ENCODE data around the gene MDGA2. TPM values are rescaled to one million over a fixed set of nuclear protein-coding genes. Genes with fewer than 3 reads are reported as not detected.

MDGA2 gene
- not detected in 2 replicates for total RNA-seq (ENCODE audit: low replicate concordance)

DNA sequence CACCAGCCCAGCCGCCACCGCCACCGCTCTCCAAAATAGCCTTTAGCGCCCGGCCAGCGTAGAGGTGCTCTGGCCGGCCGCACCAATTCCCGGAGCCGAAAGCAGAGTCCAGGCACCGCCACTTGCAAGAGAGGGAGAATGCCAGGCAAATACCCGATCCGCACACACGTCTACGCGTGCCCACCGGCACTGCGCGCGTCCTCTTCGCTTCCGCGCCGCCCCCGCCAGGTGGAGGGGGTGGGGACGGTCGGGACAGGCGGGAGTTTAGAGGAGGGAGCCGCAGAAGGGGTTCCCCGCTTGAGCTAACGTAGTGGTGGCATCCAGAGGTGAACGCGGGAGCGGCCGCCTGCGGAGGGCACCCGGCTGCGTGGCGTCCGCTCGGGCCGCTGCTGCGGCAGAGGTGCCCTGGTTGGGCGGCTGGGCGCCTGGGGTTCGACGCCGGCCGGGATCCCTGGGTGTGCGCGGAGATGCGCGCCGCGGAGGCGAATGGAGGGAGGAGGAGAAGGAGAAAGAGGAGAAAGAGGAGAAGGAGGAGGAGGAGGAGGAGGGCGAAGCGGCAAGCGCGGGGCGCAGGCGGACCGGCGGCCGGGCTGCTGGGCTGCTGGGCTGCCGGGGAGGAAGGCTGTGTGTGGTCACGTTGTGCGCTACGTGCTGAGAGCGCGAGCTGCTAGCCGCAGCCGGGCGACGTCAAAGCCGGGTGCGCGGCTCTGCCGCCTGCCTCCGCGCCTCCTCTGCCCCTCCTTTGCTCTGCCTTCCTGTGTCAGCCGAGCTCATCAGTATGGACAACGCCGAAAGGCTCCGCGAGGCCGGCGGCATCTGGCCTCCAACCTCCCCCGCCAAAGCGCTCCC, at the start of gene MDGA2:
Gene MDGA2, minus strand, starts transcription at position 140 of the 849 bp plus-strand sequence.
- DNase-seq (ENCODE audit: low read depth) = no peak
- TF ChIP-seq, protein P1, sequence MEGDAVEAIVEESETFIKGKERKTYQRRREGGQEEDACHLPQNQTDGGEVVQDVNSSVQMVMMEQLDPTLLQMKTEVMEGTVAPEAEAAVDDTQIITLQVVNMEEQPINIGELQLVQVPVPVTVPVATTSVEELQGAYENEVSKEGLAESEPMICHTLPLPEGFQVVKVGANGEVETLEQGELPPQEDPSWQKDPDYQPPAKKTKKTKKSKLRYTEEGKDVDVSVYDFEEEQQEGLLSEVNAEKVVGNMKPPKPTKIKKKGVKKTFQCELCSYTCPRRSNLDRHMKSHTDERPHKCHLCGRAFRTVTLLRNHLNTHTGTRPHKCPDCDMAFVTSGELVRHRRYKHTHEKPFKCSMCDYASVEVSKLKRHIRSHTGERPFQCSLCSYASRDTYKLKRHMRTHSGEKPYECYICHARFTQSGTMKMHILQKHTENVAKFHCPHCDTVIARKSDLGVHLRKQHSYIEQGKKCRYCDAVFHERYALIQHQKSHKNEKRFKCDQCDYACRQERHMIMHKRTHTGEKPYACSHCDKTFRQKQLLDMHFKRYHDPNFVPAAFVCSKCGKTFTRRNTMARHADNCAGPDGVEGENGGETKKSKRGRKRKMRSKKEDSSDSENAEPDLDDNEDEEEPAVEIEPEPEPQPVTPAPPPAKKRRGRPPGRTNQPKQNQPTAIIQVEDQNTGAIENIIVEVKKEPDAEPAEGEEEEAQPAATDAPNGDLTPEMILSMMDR (IDR thresholded peaks at IDR 0.05; ENCODE audit: insufficient read depth, low read length) = no peak

DNA sequence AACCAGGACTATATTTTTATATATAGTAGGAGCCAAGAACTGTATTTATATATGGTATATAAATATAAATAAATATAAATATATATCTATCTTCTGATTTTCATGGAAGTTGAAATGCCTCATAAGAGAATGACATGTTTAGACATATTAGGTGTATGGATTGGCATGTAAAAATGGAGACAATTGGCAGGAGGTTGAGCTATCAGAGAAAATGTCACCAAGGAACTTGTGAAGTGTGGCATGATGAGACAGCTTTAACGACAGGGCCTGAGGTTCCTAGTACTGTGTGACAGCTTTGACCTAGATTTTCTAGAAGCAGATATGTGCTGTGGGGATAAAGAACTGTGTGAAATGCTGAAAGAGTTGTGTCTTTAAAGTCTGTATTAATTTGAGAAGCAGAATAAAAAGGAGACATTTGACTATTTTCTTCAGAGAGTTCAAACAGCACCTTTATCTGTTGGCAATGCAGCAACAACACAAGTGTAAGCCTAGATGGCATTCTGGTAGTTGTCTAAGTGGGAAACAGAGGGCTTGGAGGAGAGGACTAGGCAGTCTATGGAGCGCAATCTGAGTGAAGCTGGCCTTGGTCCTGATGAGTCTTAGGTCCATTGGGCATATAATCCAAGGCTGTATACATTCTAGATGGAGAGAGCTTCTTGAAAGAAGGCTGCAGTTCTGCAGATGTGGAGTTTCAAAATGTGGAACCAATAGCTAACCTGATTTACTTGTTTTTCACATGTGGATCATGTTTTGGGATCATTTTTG, 47.7 kb upstream of the MDGA2 start:
- DNase-seq (ENCODE audit: low read depth) = no peak
- TF ChIP-seq, protein P1 (IDR thresholded peaks at IDR 0.05; ENCODE audit: insufficient read depth, low read length) = no peak
- H3K4me3 ChIP-seq (ENCODE audit: low read depth, low read length) = no peak overlapping the region

More for the DNA sequence above, at the start of gene MDGA2:
- H3K4me3 ChIP-seq (ENCODE audit: low read depth, low read length) = no peak within 1 kb of the TSS

DNA sequence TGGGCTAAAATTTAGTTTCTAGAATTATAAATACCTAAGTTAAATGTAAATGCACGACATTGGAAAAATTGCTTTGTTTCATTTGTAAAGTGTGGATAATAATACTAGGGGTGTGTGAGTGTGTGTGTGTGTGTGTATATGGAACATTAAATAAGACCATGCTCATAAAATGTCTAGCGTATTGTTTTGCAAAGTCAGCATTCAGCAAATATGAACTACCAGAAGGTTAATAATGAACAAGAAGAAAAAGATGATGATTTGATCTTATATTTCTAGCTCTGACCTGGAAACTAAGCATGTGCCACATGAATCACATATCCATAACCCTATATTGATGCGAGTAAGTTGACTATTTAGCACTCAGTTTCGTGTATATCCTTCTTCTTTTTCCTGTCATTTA, 44.9 kb upstream of the MDGA2 start:
- H3K4me3 ChIP-seq (ENCODE audit: low read depth, low read length) = no peak overlapping the region
- TF ChIP-seq, protein P1 (IDR thresholded peaks at IDR 0.05; ENCODE audit: insufficient read depth, low read length) = no peak
- no peak for DNase-seq (ENCODE audit: low read depth)

DNA sequence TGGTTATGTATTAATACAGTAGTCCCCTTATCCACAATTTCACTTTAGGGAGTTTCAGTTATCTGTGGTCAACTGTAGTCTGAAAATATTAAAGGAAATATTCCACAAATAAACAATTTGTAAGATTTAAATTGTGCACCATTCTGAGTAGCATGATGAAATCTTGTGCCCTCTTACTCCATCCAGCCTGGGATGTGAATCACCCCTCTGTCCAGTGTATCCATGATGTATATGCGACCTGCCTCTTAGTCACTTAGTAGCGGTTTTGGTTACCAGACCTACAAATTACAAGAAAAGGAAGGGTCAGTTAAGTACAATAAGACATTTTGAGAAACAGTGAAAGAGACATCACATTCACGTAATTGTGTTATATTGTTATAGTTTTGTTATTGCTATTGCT, 39.9 kb upstream of the MDGA2 start:
- TF ChIP-seq, protein P1 (IDR thresholded peaks at IDR 0.05; ENCODE audit: insufficient read depth, low read length) = no peak
- H3K4me3 ChIP-seq (ENCODE audit: low read depth, low read length) = no peak overlapping the region
- DNase-seq (ENCODE audit: low read depth) = no peak

DNA sequence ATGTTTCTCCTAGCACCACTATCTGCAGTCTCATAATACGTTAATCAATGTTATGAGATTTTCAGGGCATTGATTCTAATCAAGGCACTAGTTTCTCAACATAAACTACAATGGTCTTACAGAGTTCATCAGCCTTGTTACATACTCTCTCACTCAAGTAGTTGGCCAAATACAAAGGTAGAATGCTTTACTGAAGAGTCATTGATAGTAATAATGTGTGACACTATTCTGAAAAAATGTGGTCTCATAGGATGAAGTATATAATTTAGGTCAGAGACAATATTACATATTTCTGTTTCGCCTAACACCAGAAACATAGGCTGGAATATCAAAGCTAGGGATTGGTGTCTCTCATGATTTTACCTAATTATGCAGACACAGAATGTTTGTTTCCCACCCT, 35.2 kb upstream of the MDGA2 start:
- TF ChIP-seq, protein P1 (IDR thresholded peaks at IDR 0.05; ENCODE audit: insufficient read depth, low read length) = no peak

DNA sequence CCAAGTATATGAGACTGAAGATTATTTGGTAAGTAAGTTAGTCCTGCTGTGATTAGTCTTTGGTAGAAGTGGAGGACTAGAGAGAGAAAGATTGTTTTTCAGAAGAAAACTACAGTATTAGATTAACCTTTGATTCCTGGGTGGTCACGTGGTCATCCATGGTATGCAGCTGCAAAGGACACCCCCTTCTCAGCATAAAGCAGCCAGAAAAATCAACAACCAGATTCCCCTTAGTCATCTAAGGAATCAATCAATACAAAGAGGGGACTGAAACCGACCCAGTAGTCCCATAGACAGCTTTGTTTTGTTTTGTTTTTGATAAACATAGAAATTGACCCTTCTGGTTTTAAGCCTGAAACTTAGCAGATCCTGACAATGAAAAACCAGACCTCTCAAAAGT, 30.3 kb upstream of the MDGA2 start:
- TF ChIP-seq, protein P1 (IDR thresholded peaks at IDR 0.05; ENCODE audit: insufficient read depth, low read length) = no peak

More for the DNA sequence above, 35.2 kb upstream of the MDGA2 start:
- no peak for DNase-seq (ENCODE audit: low read depth)
- no peak overlapping the region for H3K4me3 ChIP-seq (ENCODE audit: low read depth, low read length)

More for the DNA sequence above, 30.3 kb upstream of the MDGA2 start:
- H3K4me3 ChIP-seq (ENCODE audit: low read depth, low read length) = no peak overlapping the region
- DNase-seq (ENCODE audit: low read depth) = no peak

All from fibroblast of the aortic adventitia (primary cell).